Measurements from ENCODE around the gene PIPOX.

Gene PIPOX

DNA sequence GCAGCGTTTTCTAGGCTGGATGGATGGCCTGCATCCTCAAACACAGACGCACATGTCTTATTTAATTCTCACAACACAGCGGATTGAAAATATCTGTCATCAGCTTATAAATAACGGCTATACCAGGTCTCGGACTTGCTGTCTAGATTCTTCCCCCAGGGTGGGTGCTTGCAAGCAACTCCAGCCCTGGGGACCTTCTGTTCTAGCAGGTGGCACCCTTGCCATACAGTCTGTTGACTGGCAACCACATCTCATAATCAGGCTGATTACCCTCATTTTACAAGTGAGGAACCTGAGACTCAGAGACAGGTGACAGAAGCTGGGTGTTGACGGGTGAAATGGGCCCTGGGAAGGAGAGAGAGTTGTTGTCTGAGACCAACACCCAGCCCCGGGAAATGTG, 20.9 kb upstream of the PIPOX start:
- Histone ChIP-seq H3K36me3 (ENCODE audit: control insufficient read depth, insufficient read depth, low read length) (no peaks in the 10 kb centered on the region), H3K9me3 (ENCODE audit: control insufficient read depth, low read length) (no peaks in the 10 kb centered on the region), H3K9ac (no peak overlapping the region), H3K4me3 (ENCODE audit: low read depth, low read length) (no peak overlapping the region), H3K79me2 (no peaks in the 10 kb centered on the region), H3K27me3 (ENCODE audit: control insufficient read depth, insufficient read depth, low read length) (no peaks in the 10 kb centered on the region), H3K4me1 (peaks cover 3% of the 10 kb centered on the region), H2AFZ (no peak overlapping the region), H3K4me2 (ENCODE audit: low read length) (no peak overlapping the region), H3K27ac (no peak overlapping the region)
- TF ChIP-seq, protein P1, sequence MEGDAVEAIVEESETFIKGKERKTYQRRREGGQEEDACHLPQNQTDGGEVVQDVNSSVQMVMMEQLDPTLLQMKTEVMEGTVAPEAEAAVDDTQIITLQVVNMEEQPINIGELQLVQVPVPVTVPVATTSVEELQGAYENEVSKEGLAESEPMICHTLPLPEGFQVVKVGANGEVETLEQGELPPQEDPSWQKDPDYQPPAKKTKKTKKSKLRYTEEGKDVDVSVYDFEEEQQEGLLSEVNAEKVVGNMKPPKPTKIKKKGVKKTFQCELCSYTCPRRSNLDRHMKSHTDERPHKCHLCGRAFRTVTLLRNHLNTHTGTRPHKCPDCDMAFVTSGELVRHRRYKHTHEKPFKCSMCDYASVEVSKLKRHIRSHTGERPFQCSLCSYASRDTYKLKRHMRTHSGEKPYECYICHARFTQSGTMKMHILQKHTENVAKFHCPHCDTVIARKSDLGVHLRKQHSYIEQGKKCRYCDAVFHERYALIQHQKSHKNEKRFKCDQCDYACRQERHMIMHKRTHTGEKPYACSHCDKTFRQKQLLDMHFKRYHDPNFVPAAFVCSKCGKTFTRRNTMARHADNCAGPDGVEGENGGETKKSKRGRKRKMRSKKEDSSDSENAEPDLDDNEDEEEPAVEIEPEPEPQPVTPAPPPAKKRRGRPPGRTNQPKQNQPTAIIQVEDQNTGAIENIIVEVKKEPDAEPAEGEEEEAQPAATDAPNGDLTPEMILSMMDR (IDR thresholded peaks at IDR 0.05) = no peak

DNA sequence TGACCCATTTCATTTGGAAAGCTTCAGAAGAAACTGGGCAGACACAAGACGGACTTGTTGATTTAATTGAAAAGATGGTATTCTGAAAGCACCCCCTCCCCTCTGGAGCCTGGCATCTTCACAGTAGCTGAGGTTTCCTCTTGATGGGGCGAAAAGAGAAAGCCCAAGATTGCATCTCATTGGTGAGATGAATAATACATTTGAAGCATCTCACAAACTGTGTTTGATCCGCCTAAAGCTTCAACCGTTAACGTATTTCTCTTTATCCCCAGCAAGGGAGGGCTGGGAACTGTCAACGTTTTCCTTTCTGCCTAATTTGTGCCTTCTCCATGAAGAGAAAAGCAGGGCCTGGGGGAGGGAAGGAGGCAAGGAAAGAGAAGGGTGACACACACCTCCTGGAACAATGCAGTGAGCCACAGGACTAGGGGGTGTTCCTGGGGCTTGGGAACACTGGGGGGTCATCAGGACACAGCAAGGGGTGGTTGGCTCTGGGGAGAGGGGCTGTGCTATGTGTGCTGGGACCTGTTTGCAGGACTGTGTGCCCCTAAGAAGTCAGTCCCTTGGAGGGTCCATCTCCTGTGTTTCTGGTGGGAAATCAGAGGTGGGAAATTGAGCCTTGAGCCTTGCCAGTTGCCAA, 18.5 kb upstream of the PIPOX start:
- Histone ChIP-seq H3K27ac (no peak overlapping the region), H2AFZ (no peak overlapping the region), H3K79me2 (no peaks in the 10 kb centered on the region), H3K36me3 (ENCODE audit: control insufficient read depth, insufficient read depth, low read length) (no peaks in the 10 kb centered on the region), H3K4me1 (peaks cover 3% of the 10 kb centered on the region), H3K27me3 (ENCODE audit: control insufficient read depth, insufficient read depth, low read length) (no peaks in the 10 kb centered on the region), H3K9me3 (ENCODE audit: control insufficient read depth, low read length) (no peaks in the 10 kb centered on the region), H3K9ac (no peak overlapping the region), H3K4me3 (ENCODE audit: low read depth, low read length) (no peak overlapping the region), H3K4me2 (ENCODE audit: low read length) (no peak overlapping the region)
- TF ChIP-seq, protein P1 (IDR thresholded peaks at IDR 0.05) = no peak

DNA sequence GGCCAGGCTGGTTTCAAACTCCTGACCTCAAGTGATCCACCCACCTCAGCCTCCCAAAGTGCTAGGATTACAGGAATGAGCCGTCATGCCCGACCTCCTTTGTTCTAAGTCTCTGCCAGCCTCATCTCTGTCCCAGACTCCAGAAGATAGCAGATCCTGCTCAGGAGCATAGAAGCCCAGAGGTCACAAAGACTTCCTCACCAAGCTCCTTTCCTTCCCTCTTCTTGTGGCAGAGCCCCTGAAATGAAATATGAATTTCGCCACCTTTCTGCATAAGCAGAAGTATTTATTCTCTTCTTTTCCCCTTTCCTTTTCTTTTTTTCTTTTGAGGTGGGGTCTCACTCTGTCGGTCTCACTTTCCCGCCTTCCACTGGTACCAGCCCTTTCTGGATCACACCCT, 11.5 kb upstream of the PIPOX start:
- Histone ChIP-seq H3K9me3 (ENCODE audit: control insufficient read depth, low read length) (peaks cover 2% of the 10 kb centered on the region), H2AFZ (no peak overlapping the region), H3K4me1 (no peaks in the 10 kb centered on the region), H3K36me3 (ENCODE audit: control insufficient read depth, insufficient read depth, low read length) (no peaks in the 10 kb centered on the region), H3K4me3 (ENCODE audit: low read depth, low read length) (no peak overlapping the region), H3K4me2 (ENCODE audit: low read length) (no peak overlapping the region), H3K27ac (no peak overlapping the region), H3K9ac (no peak overlapping the region), H3K27me3 (ENCODE audit: control insufficient read depth, insufficient read depth, low read length) (no peaks in the 10 kb centered on the region), H3K79me2 (no peaks in the 10 kb centered on the region)
- TF ChIP-seq, protein P1 (IDR thresholded peaks at IDR 0.05) = no peak

DNA sequence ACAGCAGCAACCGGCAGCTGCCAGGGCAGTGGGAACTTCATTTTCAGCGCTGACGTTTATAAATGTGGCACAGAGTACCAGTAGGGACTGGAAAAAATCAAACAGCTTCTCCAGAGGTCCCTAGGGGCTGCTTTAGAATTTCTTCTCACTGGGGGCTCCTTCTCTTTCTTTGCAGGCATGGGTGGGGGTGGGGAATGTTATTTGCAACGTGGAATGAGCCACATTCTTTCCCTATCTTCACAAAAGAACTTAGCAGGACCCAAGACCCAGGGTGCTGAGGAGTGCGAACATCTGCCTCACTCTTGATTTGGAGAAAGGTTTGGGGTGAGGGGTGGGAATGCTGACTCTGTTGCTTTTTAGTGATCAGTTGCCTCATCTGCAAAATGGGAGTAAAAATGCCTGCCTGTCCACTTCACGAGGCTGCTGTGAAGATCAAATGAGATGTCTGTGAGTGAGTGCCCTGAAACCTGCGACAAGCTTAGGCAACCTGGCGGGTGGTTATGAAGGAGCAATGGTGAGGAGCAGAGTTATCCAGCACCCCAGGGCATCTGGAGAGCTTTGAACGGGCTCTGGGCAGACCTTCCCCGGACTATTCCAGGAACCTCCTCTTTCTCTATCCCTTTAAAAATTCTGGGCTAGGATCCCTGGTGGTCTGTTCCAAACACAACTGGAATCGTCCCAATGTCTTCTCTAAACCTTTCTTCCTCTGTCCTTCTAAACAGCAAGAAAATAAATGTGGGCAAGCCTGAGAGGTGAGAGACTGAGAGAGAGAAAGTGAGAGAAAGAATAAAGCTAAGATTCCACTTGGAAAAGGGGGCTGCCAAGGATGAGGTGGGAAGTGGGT, 10.7 kb upstream of the PIPOX start:
- Histone ChIP-seq H3K4me2 (ENCODE audit: low read length) (no peak overlapping the region), H3K4me3 (ENCODE audit: low read depth, low read length) (no peak overlapping the region), H2AFZ (no peak overlapping the region), H3K27ac (no peak overlapping the region), H3K36me3 (ENCODE audit: control insufficient read depth, insufficient read depth, low read length) (no peaks in the 10 kb centered on the region), H3K9ac (no peak overlapping the region), H3K27me3 (ENCODE audit: control insufficient read depth, insufficient read depth, low read length) (no peaks in the 10 kb centered on the region), H3K79me2 (no peaks in the 10 kb centered on the region), H3K4me1 (no peaks in the 10 kb centered on the region), H3K9me3 (ENCODE audit: control insufficient read depth, low read length) (peaks cover 2% of the 10 kb centered on the region)
- TF ChIP-seq, protein P1 (IDR thresholded peaks at IDR 0.05) = no peak

Measured in parathyroid adenoma (tissue), 2 donors.